Osteoblast (primary cell): ENCODE measurements around the gene DNAH7. TPM values are rescaled to one million over a fixed set of nuclear protein-coding genes. Genes with fewer than 3 reads are reported as not detected.

Source experiments
- DNase-seq: peaks from one replicate; pipeline ENCODE4 v3.0.0; 2011; ENCODE audit warnings: low spot score, mixed read lengths; ENCODE audit not compliant: insufficient read length; ENCODE audit errors: missing footprints
- H2AFZ ChIP-seq: 2 replicates; pipeline ENCODE4 v1.6.0; 2011; ENCODE audit warnings: mild to moderate bottlenecking, low read length
- H3K27ac ChIP-seq: 2 replicates; pipeline ENCODE4 v1.5.1; 2011; ENCODE audit warnings: mild to moderate bottlenecking, low read depth, low read length, moderate library complexity
- H3K27me3 ChIP-seq: 2 replicates; pipeline ENCODE4 v1.6.0; 2012; ENCODE audit warnings: mild to moderate bottlenecking, control low read depth, inconsistent platforms, low read length, moderate library complexity; ENCODE audit not compliant: insufficient read depth
- H3K36me3 ChIP-seq: 2 replicates; pipeline ENCODE4 v1.5.1; 2011; ENCODE audit warnings: mild to moderate bottlenecking, low read length, control low read depth, moderate library complexity; ENCODE audit not compliant: insufficient read depth
- H3K4me1 ChIP-seq: 2 replicates; pipeline ENCODE4 v1.5.1; 2011; ENCODE audit warnings: mild to moderate bottlenecking, low read length, control low read depth, moderate library complexity; ENCODE audit not compliant: insufficient read depth
- H3K4me2 ChIP-seq: 2 replicates; pipeline ENCODE4 v1.6.0; 2011; ENCODE audit warnings: mild to moderate bottlenecking, low read length; ENCODE audit not compliant: insufficient read depth
- H3K4me3 ChIP-seq: fragments of 200-600 bp; sonication (generic); 3 replicates; pipeline ENCODE4 v1.5.1; 2012; ENCODE audit warnings: mild to moderate bottlenecking, low read length, inconsistent platforms; ENCODE audit not compliant: insufficient read depth
- H3K79me2 ChIP-seq: 2 replicates; pipeline ENCODE4 v1.6.0; 2012; ENCODE audit warnings: mild to moderate bottlenecking, low read length, control low read depth, inconsistent platforms; ENCODE audit not compliant: insufficient read depth
- H3K9me3 ChIP-seq: 2 replicates; pipeline ENCODE4 v1.5.1; 2011; ENCODE audit warnings: low read depth, low read length, control low read depth
- H4K20me1 ChIP-seq: 2 replicates; pipeline ENCODE4 v1.6.0; 2012; ENCODE audit warnings: mild to moderate bottlenecking, low read length, control low read depth; ENCODE audit not compliant: insufficient read depth
- CTCF ChIP-seq: IDR thresholded peaks from 2 replicates; pipeline ENCODE4 v1.5.1; 2011; ENCODE audit warnings: mild to moderate bottlenecking, low read depth, low read length, moderate library complexity; ENCODE audit errors: extremely low read depth
- total RNA-seq: library from RNA; depleted of rRNA; stranded (reverse); fragments of >200 nt; gene quantifications from 2 replicates; pipeline ENCODE4 v1.2.3, GENCODE V29; 2012

Gene DNAH7
- total RNA-seq, 1 donor = 2.5 TPM

GRCh38 chr2:195727106-195727505, 341.5 kb downstream of the DNAH7 start:
- Histone ChIP-seq H3K4me1 (no peaks in the 10 kb centered on the region), H3K4me2 (no peak overlapping the region), H3K4me3 (no peak overlapping the region), H3K27me3 (no peaks in the 10 kb centered on the region), H4K20me1 (no peaks in the 10 kb centered on the region), H3K36me3 (peaks cover 19% of the 10 kb centered on the region), H3K27ac (no peak overlapping the region), H3K79me2 (no peaks in the 10 kb centered on the region), H2AFZ (no peak overlapping the region), H3K9me3 (no peaks in the 10 kb centered on the region)
- DNase-seq = no peak
- TF ChIP-seq CTCF = no peak

GRCh38 chr2:195722075-195722474, 346.6 kb downstream of the DNAH7 start:
- Histone ChIP-seq H3K36me3 (peaks cover 17% of the 10 kb centered on the region), H3K4me2 (no peak overlapping the region), H2AFZ (no peak overlapping the region), H4K20me1 (no peaks in the 10 kb centered on the region), H3K4me1 (no peaks in the 10 kb centered on the region), H3K79me2 (no peaks in the 10 kb centered on the region), H3K27me3 (no peaks in the 10 kb centered on the region), H3K9me3 (no peaks in the 10 kb centered on the region), H3K27ac (no peak overlapping the region), H3K4me3 (no peak overlapping the region)
- no peak for TF ChIP-seq CTCF
- no peak for DNase-seq

GRCh38 chr2:195721042-195721441, 347.6 kb downstream of the DNAH7 start:
- Histone ChIP-seq H3K36me3 (peaks cover 24% of the 10 kb centered on the region), H3K4me1 (no peaks in the 10 kb centered on the region), H3K79me2 (no peaks in the 10 kb centered on the region), H3K9me3 (no peaks in the 10 kb centered on the region), H3K4me3 (no peak overlapping the region), H3K4me2 (no peak overlapping the region), H3K27me3 (no peaks in the 10 kb centered on the region), H4K20me1 (no peaks in the 10 kb centered on the region), H2AFZ (no peak overlapping the region), H3K27ac (no peak overlapping the region)
- TF ChIP-seq CTCF = no peak
- no peak for DNase-seq

GRCh38 chr2:195716466-195716865, 352.2 kb downstream of the DNAH7 start:
- H3K4me2 ChIP-seq = no peak overlapping the region
- H3K4me3 ChIP-seq = no peak overlapping the region
- no peaks in the 10 kb centered on the region for H3K27me3 ChIP-seq
- H3K27ac ChIP-seq = no peak overlapping the region
- no peaks in the 10 kb centered on the region for H4K20me1 ChIP-seq
- H3K36me3 ChIP-seq = peaks cover 26% of the 10 kb centered on the region
- TF ChIP-seq CTCF = no peak
- H2AFZ ChIP-seq = no peak overlapping the region
- H3K79me2 ChIP-seq = no peaks in the 10 kb centered on the region
- H3K4me1 ChIP-seq = no peaks in the 10 kb centered on the region
- H3K9me3 ChIP-seq = no peaks in the 10 kb centered on the region
- no peak for DNase-seq
